ENCODE results near the gene ZFYVE28. TPM values are rescaled to one million over a fixed set of nuclear protein-coding genes. Genes with fewer than 3 reads are reported as not detected.

The ZFYVE28 gene
- total and polyA plus RNA-seq, 8 donors, result 4.9 to 88.8 (median 7.3) TPM

DNA sequence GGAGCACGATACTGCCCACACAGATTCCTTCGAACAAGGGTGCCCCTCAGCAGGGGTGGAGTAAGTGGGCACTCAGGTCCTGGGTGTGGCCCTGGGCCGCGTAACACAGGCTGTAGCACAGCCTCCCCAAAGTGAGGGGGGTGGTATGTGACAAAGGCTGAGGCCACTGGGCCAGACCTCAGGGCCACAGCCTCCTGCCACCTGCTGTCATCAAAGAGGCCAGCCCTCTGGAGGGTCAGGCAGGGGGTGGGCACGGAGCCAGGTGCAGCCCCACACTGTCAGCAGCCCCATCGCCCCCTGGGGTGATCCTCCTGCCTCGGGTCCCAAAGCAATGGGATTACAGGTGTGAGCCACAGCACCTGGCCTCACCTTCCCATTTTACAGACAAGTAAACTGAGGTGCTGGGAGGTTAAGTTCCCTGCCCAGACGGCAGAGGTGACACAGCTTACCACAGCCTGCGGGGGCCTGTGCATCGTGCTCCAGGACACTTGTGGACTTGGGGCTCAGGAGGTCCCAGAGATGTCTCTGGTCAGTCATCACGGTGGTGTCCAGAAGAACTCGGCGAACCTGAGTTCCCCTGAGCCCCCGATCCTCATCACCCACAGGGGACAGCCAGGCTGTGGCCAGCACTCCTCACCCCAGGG is 129.0 kb downstream of the ZFYVE28 start:
- DNase-seq, result no peak
- H3K4me1 ChIP-seq, result peaks cover 0 to 11% (median 5%) of the 10 kb centered on the region in 4 donors
- H3K36me3 ChIP-seq, result peaks cover 0 to 4% (median 2%) of the 10 kb centered on the region in 4 donors
- 88 to 93% (median 90%) methylated on average over 7 to 14 of the region's 14 CpGs for WGBS, 5 donors
- intact Hi-C loops (cut with DNase I; ENCODE audit: low total_unique reads), result no loop called here
- no peak overlapping the region for H3K27ac ChIP-seq
- no peaks in the 10 kb centered on the region for H3K9me3 ChIP-seq
- TF ChIP-seq, protein P1, sequence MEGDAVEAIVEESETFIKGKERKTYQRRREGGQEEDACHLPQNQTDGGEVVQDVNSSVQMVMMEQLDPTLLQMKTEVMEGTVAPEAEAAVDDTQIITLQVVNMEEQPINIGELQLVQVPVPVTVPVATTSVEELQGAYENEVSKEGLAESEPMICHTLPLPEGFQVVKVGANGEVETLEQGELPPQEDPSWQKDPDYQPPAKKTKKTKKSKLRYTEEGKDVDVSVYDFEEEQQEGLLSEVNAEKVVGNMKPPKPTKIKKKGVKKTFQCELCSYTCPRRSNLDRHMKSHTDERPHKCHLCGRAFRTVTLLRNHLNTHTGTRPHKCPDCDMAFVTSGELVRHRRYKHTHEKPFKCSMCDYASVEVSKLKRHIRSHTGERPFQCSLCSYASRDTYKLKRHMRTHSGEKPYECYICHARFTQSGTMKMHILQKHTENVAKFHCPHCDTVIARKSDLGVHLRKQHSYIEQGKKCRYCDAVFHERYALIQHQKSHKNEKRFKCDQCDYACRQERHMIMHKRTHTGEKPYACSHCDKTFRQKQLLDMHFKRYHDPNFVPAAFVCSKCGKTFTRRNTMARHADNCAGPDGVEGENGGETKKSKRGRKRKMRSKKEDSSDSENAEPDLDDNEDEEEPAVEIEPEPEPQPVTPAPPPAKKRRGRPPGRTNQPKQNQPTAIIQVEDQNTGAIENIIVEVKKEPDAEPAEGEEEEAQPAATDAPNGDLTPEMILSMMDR (IDR thresholded peaks at IDR 0.05), result no peak
- TF ChIP-seq POLR2AphosphoS5 (IDR thresholded peaks at IDR 0.05) (no peak), POLR2A (IDR thresholded peaks at IDR 0.05) (no peak), EP300 (IDR thresholded peaks at IDR 0.05) (no peak)
- no peak overlapping the region for H3K4me3 ChIP-seq
- H3K27me3 ChIP-seq, result no peaks in the 10 kb centered on the region

DNA sequence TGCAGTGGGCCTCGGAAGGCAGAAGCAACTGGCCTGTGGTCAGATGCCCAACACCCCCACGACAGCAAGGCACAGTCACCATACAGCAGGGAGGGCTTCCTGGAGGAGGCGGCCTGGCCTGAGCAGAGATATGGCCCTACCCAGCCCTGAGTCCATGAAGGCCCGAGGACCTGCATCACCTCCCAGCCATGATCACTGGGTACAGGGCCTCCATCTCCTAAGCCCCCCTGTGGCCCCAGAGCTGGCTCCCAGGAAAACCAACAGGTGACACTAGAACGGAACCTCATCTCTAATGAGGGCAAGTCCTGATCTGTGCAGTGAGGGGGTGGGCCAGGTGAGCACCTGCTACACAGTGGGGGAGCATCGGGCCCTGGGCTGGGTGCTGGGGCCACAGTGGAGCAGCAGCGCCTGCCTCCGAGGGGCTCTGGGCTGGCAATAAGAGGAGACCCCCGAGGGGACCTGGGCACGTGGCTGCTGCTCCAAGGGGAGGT is 130.3 kb downstream of the ZFYVE28 start:
- WGBS, 5 donors, result 86 to 92% (median 90%) methylated on average over 6 to 10 of the region's 10 CpGs
- Histone ChIP-seq H3K9me3 (no peaks in the 10 kb centered on the region), H3K4me3 (no peak overlapping the region), H3K27me3 (no peaks in the 10 kb centered on the region), H3K4me1 (peaks cover 0 to 11% (median 5%) of the 10 kb centered on the region in 4 donors), H3K36me3 (peaks cover 0 to 4% (median 2%) of the 10 kb centered on the region in 4 donors), H3K27ac (no peak overlapping the region)
- TF ChIP-seq POLR2A (IDR thresholded peaks at IDR 0.05) (no peak), EP300 (IDR thresholded peaks at IDR 0.05) (no peak), POLR2AphosphoS5 (IDR thresholded peaks at IDR 0.05) (no peak)
- TF ChIP-seq, protein P1 (IDR thresholded peaks at IDR 0.05), result no peak
- intact Hi-C loops (cut with DNase I; ENCODE audit: low total_unique reads), result no loop called here
- DNase-seq, result no peak

DNA sequence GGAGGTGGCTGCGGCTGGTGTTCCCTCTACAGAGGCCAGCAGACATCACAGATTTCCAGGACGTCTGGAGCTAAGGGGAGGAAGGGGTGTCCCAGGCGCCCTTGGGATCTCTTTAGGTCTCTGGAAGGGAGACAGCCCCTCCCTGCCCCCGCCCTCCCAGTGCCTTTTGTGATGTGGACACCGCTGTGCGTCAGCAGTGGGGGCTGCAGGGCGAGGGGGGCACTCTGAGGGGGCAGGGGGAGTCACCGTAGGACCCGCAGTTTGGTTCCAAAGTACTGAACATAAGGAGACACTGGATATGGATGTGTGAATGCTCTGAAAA is 130.9 kb downstream of the ZFYVE28 start:
- intact Hi-C loops (cut with DNase I; ENCODE audit: low total_unique reads), result no loop called here
- TF ChIP-seq POLR2AphosphoS5 (IDR thresholded peaks at IDR 0.05) (no peak), EP300 (IDR thresholded peaks at IDR 0.05) (no peak), POLR2A (IDR thresholded peaks at IDR 0.05) (no peak)
- TF ChIP-seq, protein P1 (IDR thresholded peaks at IDR 0.05), result no peak
- Histone ChIP-seq H3K4me3 (no peak overlapping the region), H3K36me3 (peaks cover 0 to 4% (median 2%) of the 10 kb centered on the region in 4 donors), H3K27ac (no peak overlapping the region), H3K4me1 (peaks cover 0 to 7% (median 3%) of the 10 kb centered on the region in 4 donors), H3K9me3 (no peaks in the 10 kb centered on the region), H3K27me3 (no peaks in the 10 kb centered on the region)
- WGBS, 5 donors, result 86 to 96% (median 89%) methylated on average over 7 to 9 of the region's 9 CpGs
- DNase-seq, result no peak

DNA sequence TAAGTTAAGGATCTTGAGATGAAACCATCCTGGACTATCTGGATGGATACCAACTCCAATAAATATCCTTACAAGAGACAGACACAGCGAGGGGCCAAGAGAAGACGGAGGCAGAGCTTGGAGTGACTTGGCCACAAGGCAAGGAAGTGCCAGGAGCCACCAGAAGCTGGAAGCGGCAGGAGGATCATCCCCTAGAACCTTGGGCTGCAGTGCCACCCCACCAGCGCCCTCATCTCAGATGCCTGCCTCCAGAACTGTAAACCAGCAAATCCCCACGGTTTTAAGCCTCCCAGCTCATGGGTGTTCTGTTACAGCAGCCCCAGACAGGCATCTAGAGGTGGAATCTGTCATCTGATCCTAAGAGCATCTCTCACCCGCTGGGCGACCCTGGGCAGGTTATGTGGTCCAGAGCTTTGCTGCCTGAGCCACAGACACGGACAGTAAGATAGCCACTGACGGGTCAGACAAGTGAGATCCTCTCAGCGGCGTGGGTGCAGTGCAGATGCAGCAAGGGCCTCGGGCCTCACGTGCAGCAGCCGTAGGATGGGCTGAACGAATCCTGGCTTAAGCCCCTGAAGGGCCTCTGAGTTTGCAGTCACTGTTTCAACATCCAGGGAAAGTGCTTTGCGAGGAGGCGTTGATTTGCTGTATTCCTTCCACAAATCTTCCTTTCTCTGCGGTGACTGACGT is 131.4 kb downstream of the ZFYVE28 start:
- Histone ChIP-seq H3K4me1 (peaks cover 0 to 2% (median under 1%) of the 10 kb centered on the region in 4 donors), H3K27ac (no peak overlapping the region), H3K36me3 (peaks cover 0 to 4% (median 2%) of the 10 kb centered on the region in 4 donors), H3K27me3 (no peaks in the 10 kb centered on the region), H3K9me3 (no peaks in the 10 kb centered on the region), H3K4me3 (no peak overlapping the region)
- DNase-seq, result no peak
- intact Hi-C loops (cut with DNase I; ENCODE audit: low total_unique reads), result no loop called here
- WGBS, 5 donors, result 75 to 84% (median 79%) methylated on average over 13 to 19 of the region's 19 CpGs
- no peak for TF ChIP-seq POLR2A (IDR thresholded peaks at IDR 0.05)
- no peak for TF ChIP-seq POLR2AphosphoS5 (IDR thresholded peaks at IDR 0.05)
- TF ChIP-seq, protein P1 (IDR thresholded peaks at IDR 0.05), result no peak
- no peak for TF ChIP-seq EP300 (IDR thresholded peaks at IDR 0.05)

All from stomach (tissue), 9 donors.